Measurements from ENCODE around the gene EHMT2.
"Not testable (repeated sequence)": the region's sequence is repeated elsewhere in the genome, so short reads cannot be mapped to it uniquely, and the experiment has no call there.

EHMT2 gene

DNA sequence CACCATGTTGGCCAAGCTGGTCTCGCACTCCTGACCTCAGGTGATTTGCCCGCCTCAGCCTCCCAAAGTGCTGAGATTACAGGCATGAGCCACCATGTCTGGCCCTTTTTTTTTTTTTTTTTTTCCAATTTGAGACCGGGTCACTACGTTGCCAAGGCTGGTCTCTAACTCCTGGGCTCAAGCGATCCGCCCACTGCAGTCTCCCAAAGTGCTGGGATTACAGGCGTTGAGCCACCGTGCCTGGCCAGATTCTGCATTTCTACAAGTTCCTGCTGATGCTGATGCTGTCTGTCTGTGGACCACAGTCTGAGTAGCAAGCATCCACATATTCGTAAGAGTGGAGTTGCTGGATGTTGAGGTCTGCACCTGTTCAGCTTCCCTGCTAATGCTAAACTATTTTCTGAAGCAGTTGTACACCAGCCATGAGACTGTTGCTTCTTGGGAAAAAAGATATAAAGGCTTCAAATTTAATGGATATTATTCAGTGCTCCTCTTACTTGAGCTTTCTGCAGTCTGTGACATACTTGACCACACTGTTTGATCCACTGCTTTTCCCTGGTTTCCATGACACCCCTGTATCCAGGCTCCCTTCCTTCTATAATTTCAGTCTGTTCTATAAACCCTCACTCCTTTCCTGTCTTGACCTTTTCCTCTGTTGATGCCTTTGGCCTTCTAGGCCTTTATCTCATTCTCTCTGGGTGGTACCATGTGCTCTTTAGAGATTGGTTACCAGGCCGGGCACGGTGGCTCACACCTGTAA is 14.5 kb upstream of the EHMT2 start:
- DNase-seq, result no peak

DNA sequence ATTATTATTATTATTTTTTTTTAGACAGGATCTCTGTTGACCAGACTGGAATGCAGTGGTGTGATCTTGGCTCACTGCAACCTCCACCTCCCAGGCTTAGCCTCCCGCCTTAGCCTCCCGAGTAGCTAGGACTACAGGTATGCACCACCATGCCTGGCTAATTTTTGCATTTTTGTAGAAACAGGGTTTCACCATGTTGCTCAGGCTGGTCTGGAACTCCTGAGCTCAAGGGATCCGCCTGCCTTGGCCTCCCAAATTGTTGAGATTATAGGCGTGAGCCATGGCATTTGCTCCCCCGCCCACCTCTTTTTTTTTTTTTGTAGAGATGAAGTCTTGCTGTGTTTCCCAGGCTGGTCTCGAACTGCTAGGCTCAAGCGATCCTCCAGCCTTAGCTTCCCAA is 11.8 kb upstream of the EHMT2 start:
- DNase-seq, result not testable (repeated sequence)

DNA sequence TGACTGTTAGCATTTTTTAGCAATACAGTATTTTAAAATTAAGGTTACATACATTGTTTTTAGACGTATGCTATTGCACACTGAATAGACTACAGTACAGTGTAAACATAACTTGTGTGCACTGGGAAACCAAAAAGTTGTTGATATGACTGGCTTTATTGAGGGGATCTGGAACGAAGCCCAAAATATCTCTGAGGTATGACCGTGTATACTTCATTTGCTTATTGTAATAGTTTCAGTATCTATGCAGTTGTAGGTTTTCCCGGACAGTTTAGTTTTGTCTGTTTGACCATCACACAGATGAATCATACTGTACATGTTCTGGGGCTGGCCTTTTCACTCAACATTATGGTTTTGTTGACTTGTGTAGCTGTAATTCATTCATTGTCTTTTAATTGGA is 11.3 kb upstream of the EHMT2 start:
- no peak for DNase-seq

- DNase-seq, result not testable (repeated sequence)
Measured at GRCh38 chr6:31908255-31908654, 10.8 kb upstream of the EHMT2 start.

DNA sequence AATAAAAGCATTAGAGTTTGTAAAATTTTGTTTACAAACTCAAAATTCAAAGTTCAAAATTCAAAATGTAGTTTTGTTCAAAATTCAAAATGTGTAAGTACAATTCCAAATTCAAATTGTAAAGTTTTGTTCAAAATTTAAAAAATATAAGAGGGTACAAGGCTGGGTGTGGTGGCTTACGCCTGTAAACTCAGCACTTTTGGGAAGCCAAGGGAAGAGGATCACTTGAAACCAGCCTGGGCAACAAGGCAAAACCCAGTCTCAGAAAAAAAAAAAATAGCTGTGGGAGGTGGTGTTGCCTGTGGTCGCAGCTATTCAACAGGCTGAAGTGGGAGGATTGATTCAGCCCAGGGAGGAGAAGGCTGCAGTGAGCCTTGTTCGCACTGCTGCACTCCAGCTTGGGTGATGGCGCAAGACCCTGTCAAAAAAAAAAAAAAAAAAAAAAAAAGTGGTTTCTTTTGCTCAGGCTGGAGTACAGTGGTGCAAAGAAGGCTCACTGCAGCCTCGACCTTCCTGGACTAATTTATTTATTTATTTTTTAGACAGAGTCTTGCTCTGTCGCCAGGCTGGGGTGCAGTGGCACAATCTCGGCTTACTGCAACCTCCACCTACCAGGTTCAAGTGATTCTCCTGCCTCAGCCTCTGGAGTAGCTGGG is 9.8 kb upstream of the EHMT2 start:
- no peak for DNase-seq

- DNase-seq, result not testable (repeated sequence)
Measured at GRCh38 chr6:31906727-31907126, 9.2 kb upstream of the EHMT2 start.

DNA sequence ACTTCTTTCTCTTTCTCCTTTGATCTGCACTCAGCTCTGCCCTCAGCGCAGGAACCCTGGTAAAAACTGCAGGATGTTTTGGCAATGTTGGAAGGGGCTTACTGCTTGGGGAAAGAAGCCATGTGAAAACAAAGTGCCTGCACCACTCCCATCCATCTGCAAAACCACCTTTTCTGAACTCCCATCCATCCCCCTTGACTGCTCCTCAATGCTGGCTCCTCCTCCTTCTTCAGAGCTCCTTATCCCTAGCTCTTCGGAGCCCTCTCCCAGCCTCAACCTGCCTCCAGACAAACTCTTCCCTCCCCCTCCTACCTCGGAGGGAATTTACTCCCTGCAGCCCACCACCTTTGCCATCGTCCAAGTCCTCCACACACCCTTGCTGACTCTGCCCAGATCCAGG is 8.6 kb upstream of the EHMT2 start:
- no peak for DNase-seq

- DNase-seq, result no peak
Measured at GRCh38 chr6:31905041-31905440, 7.5 kb upstream of the EHMT2 start.

GRCh38 chr6:31903957-31904356 is 6.5 kb upstream of the EHMT2 start:
- no peak for DNase-seq

- peak; percentile 78 to 90 (median 86) for DNase-seq
Measured at GRCh38 chr6:31901953-31902643, 4.6 kb upstream of the EHMT2 start, which contains the start of gene ZBTB12. ZBTB12 (minus strand) TSS chr6:31902086; CDS start chr6:31901305, 781 bp downstream.

DNA sequence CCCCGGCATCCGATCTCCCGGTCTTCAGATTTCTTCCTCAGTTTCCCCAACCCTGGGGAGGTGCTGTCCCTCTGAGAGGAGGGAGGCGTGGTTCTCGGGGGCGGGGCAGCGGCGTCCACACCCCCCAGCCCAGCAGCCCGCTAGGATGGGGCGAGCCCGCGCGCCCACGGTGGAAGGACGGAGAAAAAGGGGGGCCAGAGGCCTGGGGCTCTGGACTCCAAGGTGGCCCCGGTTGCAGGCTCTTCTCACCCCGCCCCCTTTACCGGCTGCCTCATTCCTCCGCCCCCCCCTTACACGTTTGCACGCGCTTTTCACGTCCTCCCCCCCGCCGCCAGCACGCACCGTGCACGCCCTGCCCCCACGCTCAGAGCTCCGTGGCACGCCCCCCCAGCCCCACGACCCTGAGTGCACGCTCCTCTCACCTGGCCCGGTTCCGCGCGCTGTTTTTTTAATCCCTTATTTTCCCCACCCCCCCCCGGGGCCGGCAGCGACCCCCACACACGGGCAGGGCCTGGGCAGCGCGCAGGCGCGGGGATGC is 4.0 kb upstream of the EHMT2 start:
- DNase-seq, result peak; percentile 61 to 87 (median 78)

DNA sequence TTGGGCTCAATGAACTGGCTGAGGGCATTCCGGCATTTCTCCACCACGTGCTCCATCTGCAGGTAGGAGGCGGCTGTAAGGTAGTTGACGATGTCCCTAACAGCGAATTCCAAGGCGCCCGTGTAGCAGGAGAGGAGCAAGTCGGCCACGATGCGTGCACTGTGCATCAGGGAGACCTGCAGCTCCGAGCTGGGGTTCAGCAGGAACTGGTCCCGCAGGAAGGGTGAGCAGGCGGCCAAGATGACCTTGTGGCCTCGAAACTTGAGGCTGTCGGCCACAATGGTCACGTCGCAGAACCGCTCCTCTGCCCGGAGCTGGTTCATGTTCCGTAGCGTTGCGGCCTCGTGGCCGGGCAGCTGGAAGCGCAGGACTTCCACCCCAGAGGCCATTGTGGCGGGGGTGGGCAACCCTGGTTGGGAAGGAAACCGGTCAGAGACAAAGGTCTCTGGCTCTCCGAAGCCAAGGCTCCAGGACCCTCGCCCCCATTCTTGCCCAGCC is 3.5 kb upstream of the EHMT2 start:
- no peak for DNase-seq

- no peak for DNase-seq
Measured at GRCh38 chr6:31899882-31900722, 2.6 kb upstream of the EHMT2 start.

DNA sequence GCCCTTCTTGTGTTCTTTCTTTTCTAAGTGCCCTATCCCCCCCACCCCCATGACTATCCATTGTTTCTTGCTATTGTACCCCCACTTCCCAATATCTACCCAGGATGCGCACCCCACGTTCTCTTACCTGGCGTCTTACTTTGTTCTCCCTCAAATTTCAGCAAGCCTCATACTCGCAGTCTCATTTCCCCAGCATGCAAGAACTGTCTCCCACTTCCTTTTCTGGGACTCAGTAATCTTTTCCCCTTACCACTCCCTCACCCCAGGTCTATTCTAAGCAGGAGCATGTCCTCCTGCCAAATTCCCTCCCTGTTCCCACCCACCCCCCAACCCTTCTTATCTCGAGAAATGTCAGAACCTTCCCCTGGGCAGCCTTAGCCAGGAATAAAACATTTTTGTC is 1.7 kb upstream of the EHMT2 start:
- no peak for DNase-seq

DNA sequence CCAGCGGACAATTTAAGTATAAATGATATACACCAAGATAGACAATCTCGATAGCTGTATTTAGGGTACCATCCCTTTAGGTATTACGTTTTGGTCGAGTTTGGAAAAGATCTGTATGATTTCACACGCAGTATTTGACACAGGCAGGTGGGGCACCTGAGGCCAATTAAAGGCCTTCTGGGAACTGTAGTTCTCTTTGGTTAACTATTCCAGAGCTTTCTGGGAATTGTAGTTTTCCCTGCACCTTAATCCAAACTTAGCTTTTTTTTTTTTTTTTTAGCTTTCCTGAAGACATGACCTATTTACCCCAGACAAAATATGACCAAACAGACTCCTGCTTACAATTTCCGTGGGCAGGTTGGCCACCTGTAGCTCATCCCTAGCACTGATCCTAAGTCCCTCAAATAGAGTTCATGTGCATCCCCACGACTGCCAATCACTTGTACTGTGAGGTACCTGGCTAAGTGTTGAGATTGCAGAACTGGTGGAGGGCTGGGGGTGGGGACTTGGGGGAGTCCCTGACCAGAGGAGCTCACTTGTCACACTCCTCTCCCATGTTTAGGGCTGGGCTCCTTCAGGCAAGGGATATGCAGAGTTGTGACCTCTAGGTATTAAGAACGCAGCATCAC is 999 bp upstream of the EHMT2 start:
- DNase-seq, result peak in 5 of 6 experiments; percentile 26 to 69 (median 63)

- DNase-seq, result peak in 2 of 6 experiments; percentile 37 to 40
Measured at GRCh38 chr6:31896856-31897611, 464 bp downstream of the EHMT2 start.

DNA sequence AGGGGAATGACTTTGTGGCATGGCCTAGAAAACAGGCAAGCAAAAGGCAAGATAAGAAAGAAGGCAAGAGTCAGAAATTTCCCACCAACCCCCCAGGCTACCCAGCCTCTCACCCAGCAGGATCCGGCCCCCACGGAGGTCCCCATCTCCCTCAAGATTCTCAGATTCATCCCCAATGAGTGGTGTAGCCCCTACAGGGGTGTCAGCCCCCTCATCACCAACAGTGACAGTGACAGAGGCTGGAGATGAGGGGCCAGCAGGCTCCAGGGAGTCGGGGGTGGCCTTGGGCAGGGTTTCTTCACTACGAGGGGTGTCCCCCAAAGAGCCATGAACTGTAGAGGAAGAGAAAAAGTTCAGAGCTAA is 1.0 kb downstream of the EHMT2 start:
- DNase-seq, result peak in 1 of 6 experiments; percentile 37

DNA sequence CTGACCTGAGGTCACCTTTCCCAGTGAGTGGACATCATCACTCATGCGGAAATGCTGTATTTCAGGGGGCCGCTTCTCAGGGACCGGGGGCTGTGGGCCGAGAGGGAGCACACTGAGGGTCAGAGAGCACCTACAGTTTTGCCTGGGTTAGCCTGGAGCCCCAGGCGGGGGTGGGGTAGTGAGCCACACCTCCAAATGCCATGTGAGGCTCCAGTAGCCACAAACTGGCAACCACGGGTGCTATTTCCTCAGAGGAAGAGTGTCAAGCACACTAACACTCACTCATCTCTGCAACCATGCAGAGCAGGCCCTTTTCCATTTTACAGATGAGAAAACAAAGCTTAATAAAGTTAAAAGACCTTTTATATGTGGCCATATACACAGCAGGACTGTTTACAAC is 4.7 kb downstream of the EHMT2 start:
- DNase-seq, result no peak

- DNase-seq, result no peak
Measured at GRCh38 chr6:31889331-31889972, 8.0 kb downstream of the EHMT2 start.
